KMS-11 (cell line): ENCODE measurements around the gene UNC13A.
"Not testable (repeated sequence)": the region's sequence is repeated elsewhere in the genome, so short reads cannot be mapped to it uniquely, and the experiment has no call there.

Source experiments
- H2AFZ ChIP-seq: fragments of 200-600 bp; sonication (generic); 2 replicates; pipeline ENCODE4 v1.6.1; 2016; ENCODE audit warnings: antibody characterized with exemption, mixed run types, low read depth
- H3K27ac ChIP-seq: fragments of 200-600 bp; sonication (generic); 2 replicates; pipeline ENCODE4 v1.6.1; 2016; ENCODE audit warnings: mild to moderate bottlenecking, mixed run types
- H3K27me3 ChIP-seq: fragments of 200-600 bp; sonication (generic); 2 replicates; pipeline ENCODE4 v1.6.1; 2017; ENCODE audit warnings: mild to moderate bottlenecking, low read depth, mixed run types, moderate library complexity; ENCODE audit not compliant: insufficient read depth
- H3K36me3 ChIP-seq: fragments of 200-600 bp; sonication (generic); 2 replicates; pipeline ENCODE4 v1.6.1; 2017; ENCODE audit warnings: mild to moderate bottlenecking, mixed run types; ENCODE audit not compliant: insufficient read depth
- H3K4me1 ChIP-seq: fragments of 200-600 bp; sonication (generic); 2 replicates; pipeline ENCODE4 v1.6.1; 2016; ENCODE audit warnings: mild to moderate bottlenecking, low read depth, mixed run types; ENCODE audit not compliant: poor library complexity, severe bottlenecking
- H3K4me2 ChIP-seq: fragments of 200-600 bp; sonication (generic); 2 replicates; pipeline ENCODE4 v1.7.0; 2016; ENCODE audit warnings: mild to moderate bottlenecking, mixed run types
- H3K4me3 ChIP-seq: fragments of 200-600 bp; sonication (generic); IDR thresholded peaks from 2 replicates; pipeline ENCODE4 v1.6.1; 2017; ENCODE audit warnings: low read depth, low read length, mixed read lengths; ENCODE audit not compliant: insufficient read depth
- H3K79me2 ChIP-seq: fragments of 200-600 bp; sonication (generic); 2 replicates; pipeline ENCODE4 v1.6.1; 2016; ENCODE audit warnings: low read depth, mixed run types; ENCODE audit not compliant: insufficient read depth
- H3K9ac ChIP-seq: fragments of 200-600 bp; sonication (generic); 2 replicates; pipeline ENCODE4 v1.6.1; 2016; ENCODE audit warnings: mild to moderate bottlenecking, mixed run types
- H4K20me1 ChIP-seq: fragments of 200-600 bp; sonication (generic); 2 replicates; pipeline ENCODE4 v1.6.1; 2016; ENCODE audit warnings: mild to moderate bottlenecking, mixed run types; ENCODE audit not compliant: insufficient read depth
- TF ChIP-seq, protein P1 (sequence below): fragments of 200-600 bp; sonication (generic); conservative IDR thresholded peaks from 2 replicates; pipeline ENCODE4 v1.6.1; 2017; ENCODE audit warnings: low read depth, mild to moderate bottlenecking, antibody characterized with exemption, low read length, moderate library complexity, mixed read lengths

UNC13A gene

DNA sequence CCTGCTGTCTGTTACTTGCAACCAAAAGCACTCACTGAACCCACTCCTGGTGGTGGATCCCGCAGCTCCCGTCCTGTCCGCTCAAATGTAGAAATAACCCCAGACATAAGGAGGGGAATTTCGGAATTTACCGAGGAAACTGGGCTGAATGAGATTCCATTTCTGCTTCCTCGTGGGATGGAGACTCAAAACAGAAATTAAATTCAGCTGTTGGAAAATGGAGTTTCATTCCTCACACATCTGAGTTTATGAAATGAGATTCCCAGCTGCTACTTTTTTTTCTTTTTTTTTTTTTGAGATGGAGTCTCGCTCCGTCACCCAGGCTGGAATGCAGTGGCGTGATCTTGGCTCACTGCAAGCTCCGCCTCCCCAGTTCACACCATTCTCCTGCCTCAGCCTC lies 88.4 kb downstream of the UNC13A start:
- Histone ChIP-seq H2AFZ (no peak overlapping the region), H3K4me2 (no peak overlapping the region), H3K4me3 (no peak overlapping the region), H4K20me1 (no peaks in the 10 kb centered on the region), H3K36me3 (no peaks in the 10 kb centered on the region), H3K79me2 (no peaks in the 10 kb centered on the region), H3K27ac (no peak overlapping the region), H3K4me1 (no peaks in the 10 kb centered on the region), H3K9ac (no peak overlapping the region), H3K27me3 (peaks cover 88% of the 10 kb centered on the region)
- TF ChIP-seq, protein P1, sequence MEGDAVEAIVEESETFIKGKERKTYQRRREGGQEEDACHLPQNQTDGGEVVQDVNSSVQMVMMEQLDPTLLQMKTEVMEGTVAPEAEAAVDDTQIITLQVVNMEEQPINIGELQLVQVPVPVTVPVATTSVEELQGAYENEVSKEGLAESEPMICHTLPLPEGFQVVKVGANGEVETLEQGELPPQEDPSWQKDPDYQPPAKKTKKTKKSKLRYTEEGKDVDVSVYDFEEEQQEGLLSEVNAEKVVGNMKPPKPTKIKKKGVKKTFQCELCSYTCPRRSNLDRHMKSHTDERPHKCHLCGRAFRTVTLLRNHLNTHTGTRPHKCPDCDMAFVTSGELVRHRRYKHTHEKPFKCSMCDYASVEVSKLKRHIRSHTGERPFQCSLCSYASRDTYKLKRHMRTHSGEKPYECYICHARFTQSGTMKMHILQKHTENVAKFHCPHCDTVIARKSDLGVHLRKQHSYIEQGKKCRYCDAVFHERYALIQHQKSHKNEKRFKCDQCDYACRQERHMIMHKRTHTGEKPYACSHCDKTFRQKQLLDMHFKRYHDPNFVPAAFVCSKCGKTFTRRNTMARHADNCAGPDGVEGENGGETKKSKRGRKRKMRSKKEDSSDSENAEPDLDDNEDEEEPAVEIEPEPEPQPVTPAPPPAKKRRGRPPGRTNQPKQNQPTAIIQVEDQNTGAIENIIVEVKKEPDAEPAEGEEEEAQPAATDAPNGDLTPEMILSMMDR = no peak

DNA sequence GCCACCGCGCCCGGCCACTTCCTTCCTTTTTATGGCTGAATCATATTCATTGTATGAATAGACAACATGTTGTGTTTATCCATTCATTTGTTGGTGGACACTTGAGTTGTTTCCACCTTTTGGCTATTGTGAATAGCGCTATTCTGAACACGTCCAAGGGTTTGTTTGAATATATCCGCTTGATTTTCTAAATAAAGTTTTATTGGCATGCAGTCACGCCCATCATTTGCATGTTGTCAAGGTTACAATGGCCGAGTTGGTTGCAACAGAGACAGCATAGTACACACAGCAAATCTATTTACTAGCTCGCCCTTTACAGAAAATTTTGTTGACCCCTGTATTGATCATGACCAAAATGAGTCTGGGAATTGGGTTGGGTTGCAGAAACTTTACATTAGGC lies 89.2 kb downstream of the UNC13A start:
- Histone ChIP-seq H3K9ac (no peak overlapping the region), H3K4me3 (no peak overlapping the region), H3K27ac (no peak overlapping the region), H3K4me2 (no peak overlapping the region), H3K27me3 (peaks cover 87% of the 10 kb centered on the region), H3K4me1 (no peaks in the 10 kb centered on the region), H3K79me2 (no peaks in the 10 kb centered on the region), H4K20me1 (no peaks in the 10 kb centered on the region), H2AFZ (no peak overlapping the region), H3K36me3 (no peaks in the 10 kb centered on the region)
- TF ChIP-seq, protein P1 = no peak

DNA sequence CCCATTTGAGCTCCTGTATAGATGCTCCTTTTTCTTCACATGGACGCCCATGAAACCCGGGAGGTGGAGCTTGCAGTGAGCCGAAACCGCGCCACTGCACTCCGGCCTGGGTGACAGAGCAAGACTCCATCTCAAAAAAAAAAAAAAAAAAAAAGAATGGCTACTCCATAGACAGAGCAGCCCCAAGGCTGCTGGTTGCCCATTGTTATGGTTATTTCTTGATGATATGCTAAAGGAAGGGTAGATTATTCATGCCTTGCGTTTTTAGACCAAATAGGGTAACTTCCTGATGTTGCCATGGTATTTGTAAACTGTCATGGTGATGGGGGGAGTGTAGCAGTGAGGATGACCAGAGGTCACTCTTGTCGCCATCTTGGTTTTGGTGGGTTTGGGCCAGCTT lies 90.1 kb downstream of the UNC13A start:
- H3K4me2 ChIP-seq, H3K4me3 ChIP-seq, H3K9ac ChIP-seq, H4K20me1 ChIP-seq, H3K27ac ChIP-seq, H3K4me1 ChIP-seq, H3K79me2 ChIP-seq, H2AFZ ChIP-seq, H3K36me3 ChIP-seq: not testable (repeated sequence)
- peaks cover 85% of the 10 kb centered on the region for H3K27me3 ChIP-seq

DNA sequence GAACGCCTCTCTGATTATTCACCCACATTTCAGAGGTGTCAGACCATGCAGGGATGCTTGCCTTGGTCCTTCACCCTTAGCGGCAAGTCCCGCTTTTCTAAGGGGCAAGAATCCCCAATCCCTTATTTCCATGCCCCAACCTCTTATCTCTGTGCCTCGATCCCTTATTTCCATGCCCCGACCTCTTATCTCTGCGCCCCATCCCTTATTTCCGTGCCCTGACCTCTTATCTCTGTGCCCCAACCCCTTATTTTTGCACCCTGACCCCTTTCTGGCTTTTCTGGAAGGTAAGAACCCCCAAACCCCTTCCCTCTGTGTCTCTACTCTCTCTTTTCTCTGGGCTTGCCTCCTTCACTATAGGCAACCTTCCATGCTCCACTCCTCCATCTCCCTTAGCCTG lies 93.9 kb downstream of the UNC13A start:
- not testable (repeated sequence) for H3K36me3 ChIP-seq

DNA sequence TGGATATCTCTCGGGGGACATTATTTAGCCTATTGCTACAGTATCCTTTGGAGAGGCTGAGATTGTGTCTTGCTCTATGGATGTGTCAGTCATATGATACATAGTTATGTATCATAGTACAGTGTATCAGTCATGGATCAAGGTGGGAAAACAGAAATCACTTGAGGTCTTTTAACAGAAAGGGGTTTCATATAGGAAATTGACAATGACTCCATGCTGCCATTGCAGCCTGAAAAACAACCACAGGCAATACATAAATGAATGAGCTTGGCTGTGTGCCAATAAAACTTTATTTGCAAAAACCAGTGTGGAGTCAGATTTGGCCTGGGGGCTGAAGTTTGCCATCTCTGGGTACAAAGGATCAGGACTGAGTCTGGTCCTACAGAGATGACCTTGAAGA lies 97.3 kb downstream of the UNC13A start:
- TF ChIP-seq, protein P1 = no peak

More for the DNA sequence above, 93.9 kb downstream of the UNC13A start:
- not testable (repeated sequence) for H2AFZ ChIP-seq, H3K4me1 ChIP-seq, H3K79me2 ChIP-seq, H3K9ac ChIP-seq, H3K4me3 ChIP-seq, H3K4me2 ChIP-seq, H3K27ac ChIP-seq, H4K20me1 ChIP-seq
- H3K27me3 ChIP-seq = peaks cover 53% of the 10 kb centered on the region

DNA sequence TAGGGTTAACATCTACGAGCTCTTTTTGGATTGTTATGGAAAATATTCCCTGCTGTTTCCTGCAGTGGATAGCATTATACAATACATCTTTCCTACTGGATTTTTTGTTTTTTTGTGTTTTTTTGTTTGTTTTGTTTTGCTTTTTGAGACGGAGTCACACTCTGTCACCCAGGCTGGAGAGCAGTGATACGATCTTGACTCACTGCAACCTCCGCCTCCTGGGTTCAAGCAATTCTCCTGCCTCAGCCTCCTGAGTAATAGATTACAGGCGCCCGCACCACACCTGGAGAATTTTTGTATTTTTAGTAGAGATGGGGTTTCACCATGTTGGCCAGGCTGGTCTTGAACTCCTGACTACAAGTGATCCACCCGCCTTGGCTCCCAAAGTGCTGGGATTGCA lies 102.8 kb downstream of the UNC13A start:
- peaks cover 19% of the 10 kb centered on the region for H3K27me3 ChIP-seq
- not testable (repeated sequence) for H2AFZ ChIP-seq, H3K79me2 ChIP-seq, H3K4me3 ChIP-seq, H3K4me2 ChIP-seq, H3K36me3 ChIP-seq, H3K9ac ChIP-seq, H4K20me1 ChIP-seq, H3K27ac ChIP-seq, H3K4me1 ChIP-seq

More for the DNA sequence above, 97.3 kb downstream of the UNC13A start:
- H3K27me3 ChIP-seq = peaks cover 44% of the 10 kb centered on the region
- no peaks in the 10 kb centered on the region for H3K36me3 ChIP-seq
- H3K9ac ChIP-seq = no peak overlapping the region
- H3K4me3 ChIP-seq = no peak overlapping the region
- H3K27ac ChIP-seq = no peak overlapping the region
- no peaks in the 10 kb centered on the region for H3K79me2 ChIP-seq
- H3K4me2 ChIP-seq = no peak overlapping the region
- H2AFZ ChIP-seq = no peak overlapping the region
- H3K4me1 ChIP-seq = no peaks in the 10 kb centered on the region
- no peaks in the 10 kb centered on the region for H4K20me1 ChIP-seq
